ENCODE data around the gene RAPGEF4. TPM values are rescaled to one million over a fixed set of nuclear protein-coding genes. Genes with fewer than 3 reads are reported as not detected.

Gene RAPGEF4
- total and polyA plus RNA-seq, 2 of the 8 experiments (the other 6 are each of a cell fraction or from before 2014, with no cell fraction given): 1.2 to 2.6 TPM

DNA sequence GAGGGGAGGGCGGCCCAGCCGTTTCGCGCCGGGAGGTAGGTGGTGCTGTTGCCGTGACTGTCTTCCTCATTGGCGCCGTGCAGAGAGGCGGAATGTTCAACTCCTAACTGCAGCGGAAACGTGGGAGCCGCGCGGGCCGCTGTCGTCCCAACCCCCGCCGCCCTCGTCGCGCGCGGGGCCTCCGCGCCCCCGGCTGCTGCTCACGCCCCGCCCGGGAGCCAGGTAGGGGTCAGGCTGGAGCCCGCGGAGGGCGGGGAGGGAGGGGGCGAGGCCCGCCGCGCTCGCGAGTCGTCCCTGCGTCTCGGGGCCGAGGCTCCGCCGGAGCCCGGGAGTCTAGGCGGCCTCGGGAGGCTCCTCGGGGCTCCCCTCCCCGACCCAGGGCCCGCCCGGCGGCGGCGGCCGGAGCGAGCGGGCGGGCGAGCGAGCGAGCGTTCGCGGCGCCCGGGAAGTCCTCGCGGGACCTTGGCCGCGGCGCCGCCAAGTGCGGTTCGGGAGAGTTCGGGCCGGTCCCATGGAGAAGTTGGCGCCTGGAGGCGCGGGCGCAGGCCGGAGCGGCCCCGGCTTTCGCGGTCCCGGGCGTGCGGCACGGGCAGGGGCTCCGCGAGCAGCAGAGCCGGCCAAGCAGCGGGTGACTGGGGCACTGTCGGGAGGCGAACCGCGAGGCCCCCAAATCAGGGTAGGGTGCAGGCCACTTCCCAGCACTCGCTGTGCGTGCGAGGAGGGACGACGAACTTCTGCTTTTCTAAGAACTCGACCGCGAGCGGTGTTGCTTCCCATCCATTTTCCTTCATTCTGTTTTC, 340.3 kb downstream of the RAPGEF4 start, which contains the start of gene MAP3K20 (continued):
- TF ChIP-seq, protein P1, sequence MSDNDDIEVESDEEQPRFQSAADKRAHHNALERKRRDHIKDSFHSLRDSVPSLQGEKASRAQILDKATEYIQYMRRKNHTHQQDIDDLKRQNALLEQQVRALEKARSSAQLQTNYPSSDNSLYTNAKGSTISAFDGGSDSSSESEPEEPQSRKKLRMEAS (IDR thresholded peaks at IDR 0.05): peak; percentile 51; the same call in 1 of the 2 replicates
- TF ChIP-seq CHD2 (IDR thresholded peaks at IDR 0.05; ENCODE audit: low read length): no peak
- TF ChIP-seq SP4 (IDR thresholded peaks at IDR 0.05; ENCODE audit: low read length): no peak
- no peak for TF ChIP-seq JUND (IDR thresholded peaks at IDR 0.05; ENCODE audit: low read length)
- TF ChIP-seq BCL11A (IDR thresholded peaks at IDR 0.05; ENCODE audit: low read depth in 2 of 2, low read length in 2 of 2): no peak
- TF ChIP-seq GABPA (IDR thresholded peaks at IDR 0.05; ENCODE audit: borderline replicate concordance, insufficient read depth, low read length): peak; percentile 33; the same call in 1 of the 2 replicates
- no peak for TF ChIP-seq KDM5A (IDR thresholded peaks at IDR 0.05; ENCODE audit: low read length)
- TF ChIP-seq FOSL1 (IDR thresholded peaks at IDR 0.05; ENCODE audit: insufficient read depth, low read depth, low read length): no peak
- TF ChIP-seq TAF7 (optimal IDR thresholded peaks at IDR 0.05; ENCODE audit: borderline replicate concordance, low read depth, low read length): no peak
- TF ChIP-seq CREB1 (IDR thresholded peaks at IDR 0.05): no peak

Data from H1 (cell line).